ENCODE measurements around the gene APPL2.
"Not testable (repeated sequence)": the region's sequence is repeated elsewhere in the genome, so short reads cannot be mapped to it uniquely, and the experiment has no call there.

Gene APPL2

DNA sequence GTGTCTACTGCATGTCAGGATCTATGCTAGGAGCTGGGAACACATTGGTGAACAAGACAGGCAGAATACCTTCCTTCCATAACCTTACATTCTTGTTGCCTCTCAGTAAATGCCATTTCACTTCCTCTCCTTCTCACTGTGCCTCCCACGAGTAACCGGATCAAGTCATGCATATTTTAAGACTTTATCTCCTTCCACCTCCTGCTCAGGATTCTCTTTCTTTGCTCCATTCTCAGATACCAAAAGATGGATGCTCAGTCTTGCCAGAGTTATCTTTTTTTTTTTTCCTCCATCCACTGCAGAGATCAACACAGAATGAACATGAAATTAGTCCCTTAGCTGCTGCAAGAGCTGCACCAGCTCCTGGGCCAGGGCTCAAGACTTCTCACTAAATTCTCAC is 20.0 kb upstream of the APPL2 start:
- DNase-seq, result no peak

DNA sequence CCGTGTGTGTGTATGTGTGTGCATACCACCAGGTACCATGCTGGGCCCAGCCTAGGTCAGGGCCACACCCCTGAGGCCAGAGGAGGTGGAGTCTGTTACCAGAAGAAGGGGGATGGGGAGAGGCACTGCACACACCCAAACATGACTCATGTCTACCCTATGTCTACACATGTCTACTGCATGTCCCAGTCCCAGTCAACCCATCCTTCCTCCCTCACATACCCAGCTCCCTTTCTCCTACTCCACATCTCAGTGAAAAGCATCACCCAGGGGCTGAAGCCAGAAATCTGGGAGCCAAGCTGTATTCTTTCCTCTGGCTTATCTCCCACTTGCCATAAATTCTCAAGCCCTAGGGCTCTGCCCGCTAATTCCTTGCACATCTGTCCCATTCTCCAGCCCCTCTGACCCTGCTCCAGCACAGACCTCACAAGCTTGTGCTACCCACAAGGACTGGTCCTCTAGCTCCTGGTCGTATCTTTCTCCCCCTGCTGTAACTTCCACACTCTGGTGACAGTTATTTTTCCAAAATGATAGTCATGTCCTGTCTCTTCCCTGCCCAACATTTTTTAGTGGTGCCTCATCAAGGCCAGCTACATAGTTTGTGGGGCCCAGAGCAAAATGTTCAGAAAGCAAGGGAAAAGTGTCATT is 18.0 kb upstream of the APPL2 start:
- no peak for DNase-seq

DNA sequence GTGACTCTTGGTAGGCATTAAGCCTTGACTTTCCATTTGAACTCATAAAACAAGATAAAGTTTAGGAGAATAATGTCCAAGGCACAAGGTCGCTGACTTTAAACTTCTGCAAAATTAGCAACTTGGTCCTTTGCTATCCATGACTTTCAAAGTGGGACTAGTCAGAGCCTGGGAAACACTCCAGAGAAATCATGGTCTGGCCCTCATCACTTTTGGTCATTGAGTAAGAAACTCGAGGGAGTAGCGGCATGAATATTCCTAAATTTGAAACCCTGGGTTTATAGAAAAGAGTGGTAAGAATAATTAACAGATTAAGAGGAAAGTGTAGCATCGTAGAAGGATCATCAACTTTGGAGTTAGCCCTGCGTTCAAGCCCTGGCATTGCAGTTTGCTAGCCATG is 16.9 kb upstream of the APPL2 start:
- DNase-seq, result no peak

DNA sequence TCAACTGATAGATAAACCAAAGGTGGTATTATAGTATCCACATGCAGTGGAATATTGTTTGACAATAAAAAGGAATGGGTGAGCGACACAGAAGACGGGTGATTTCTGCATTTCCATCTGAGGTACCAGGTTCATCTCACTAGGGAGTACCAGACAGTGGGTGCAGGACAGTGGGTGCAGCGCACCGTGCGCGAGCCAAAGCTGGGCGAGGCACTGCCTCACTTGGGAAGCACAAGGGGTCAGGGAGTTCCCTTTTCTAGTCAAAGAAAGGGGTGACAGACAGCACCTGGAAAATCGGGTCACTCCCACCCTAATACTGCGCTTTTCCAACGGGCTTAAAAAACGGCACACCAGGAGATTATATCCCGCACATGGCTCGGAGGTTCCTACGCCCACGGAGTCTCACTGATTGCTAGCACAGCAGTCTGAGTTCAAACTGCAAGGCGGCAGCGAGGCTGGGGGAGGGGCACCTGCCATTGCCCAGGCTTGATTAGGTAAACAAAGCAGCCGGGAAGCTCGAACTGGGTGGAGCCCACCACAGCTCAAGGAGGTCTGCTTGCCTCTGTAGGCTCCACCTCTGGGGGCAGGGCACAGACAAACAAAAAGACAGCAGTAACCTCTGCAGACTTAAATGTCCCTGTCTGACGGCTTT is 9.9 kb upstream of the APPL2 start:
- not testable (repeated sequence) for DNase-seq

DNA sequence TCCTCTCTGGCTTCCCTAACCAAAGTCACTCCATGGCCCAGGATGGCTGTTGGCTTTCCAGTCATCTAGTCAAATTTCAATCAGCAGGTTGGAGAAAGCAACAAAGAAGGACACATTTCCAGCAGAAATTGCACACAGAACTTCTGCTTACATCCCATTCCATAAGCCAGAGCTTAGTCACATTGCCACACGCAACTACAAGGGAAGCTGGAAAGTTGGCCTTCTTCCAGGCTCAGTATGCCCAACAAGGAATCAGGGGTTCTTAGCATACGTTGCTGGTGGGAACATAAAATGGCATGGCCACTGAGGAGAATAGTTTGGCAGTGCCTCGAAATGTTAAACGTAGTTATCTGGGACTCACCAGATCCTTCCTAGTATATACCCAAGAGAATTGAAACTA is 9.3 kb upstream of the APPL2 start:
- DNase-seq, result no peak

DNA sequence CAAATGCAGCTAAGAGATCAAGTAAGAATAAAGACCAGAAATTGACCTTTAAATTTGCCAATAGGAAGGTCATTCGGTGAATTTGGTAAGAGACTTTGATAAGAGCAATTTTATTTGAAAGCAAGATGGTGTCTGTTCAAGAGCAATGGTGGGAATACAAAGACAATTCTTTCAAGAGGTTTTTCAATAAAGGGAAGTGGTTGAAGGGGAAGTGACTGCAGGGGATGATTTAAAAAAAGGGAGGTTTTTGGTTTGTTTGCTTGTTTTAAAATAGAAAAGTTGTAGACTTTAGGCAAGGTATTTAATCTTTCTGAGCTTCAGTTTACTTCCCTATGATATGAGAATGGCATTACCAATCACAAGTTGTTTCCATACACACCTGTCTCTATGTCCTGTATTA is 4.3 kb upstream of the APPL2 start:
- no peak for DNase-seq

DNA sequence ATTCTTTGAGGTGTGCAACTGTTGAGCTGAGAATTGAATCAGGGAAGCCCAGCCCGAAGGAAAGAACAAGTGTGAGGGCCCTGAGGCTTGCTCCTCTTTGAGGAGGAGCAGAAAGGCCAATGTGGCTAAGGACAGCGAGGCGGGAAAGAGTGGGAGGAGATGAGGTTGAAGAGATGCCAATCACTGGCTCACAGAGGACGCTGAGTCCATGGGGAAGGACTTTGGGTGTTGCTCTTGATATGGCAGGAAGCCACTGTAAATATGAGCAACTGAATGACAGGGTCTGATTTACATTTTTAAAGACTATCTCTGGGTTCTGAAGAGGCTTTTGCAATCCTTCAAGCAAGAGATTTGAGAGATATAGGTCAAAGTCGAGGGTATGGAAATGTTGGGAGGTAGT is 3.3 kb upstream of the APPL2 start:
- no peak for DNase-seq

DNA sequence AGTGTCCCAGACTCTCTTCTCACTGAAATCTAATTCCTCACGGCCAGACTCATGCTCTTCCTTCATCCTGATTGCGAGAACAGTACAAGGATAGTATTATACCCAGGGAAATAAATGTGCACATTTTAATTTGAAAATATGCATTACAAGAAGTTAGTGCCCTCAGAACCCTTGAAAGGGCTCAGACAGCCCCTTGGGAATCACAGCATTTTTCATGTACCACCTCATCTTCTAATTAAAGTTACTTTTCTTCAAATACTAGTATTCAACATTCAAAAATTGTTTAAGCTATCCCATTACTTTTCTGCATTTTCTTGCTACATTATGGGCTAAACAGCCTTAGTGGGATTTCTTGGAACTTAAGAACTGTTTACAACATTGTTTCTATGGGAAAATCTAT is 1.7 kb upstream of the APPL2 start:
- no peak for DNase-seq

DNA sequence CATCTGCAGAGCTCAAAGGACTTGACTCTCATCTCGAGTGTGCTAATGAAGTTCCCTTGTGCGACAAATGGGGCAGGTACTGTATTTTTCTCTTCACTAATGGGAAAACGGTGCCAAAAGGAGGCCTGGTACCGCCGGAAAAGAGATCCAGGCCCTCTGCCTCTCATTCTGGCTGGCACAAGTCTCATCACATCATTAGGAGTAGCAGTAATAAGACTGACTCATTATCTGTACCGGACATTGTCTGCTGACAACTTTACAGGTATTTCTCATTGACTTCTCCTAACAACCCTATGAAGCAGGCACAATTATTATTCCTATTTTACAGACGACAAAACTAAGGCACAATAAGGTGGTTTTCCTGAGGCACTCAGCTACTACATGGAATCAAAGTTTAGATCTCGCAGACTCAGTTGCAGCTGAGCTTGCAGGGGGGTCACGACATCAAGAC is 668 bp downstream of the APPL2 start:
- DNase-seq, result no peak

DNA sequence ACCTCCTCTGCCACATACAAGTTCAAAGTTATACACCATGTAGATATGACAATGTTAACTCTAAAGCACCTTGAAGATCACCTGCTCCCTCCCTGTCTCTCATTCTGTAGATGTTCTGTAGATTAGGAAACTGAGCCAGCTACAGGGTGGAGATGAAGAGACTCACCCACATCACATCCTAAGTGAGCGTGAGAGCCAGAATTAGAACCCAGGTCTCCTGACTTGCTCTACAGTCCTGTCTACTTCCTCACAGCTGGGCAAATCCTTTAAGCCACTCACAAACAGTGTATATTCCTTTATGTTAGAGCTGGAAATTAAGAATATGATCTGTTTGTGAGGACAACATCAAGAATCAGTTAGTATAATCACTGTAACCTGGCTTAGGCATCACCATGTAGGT is 1.8 kb downstream of the APPL2 start:
- no peak for DNase-seq

DNA sequence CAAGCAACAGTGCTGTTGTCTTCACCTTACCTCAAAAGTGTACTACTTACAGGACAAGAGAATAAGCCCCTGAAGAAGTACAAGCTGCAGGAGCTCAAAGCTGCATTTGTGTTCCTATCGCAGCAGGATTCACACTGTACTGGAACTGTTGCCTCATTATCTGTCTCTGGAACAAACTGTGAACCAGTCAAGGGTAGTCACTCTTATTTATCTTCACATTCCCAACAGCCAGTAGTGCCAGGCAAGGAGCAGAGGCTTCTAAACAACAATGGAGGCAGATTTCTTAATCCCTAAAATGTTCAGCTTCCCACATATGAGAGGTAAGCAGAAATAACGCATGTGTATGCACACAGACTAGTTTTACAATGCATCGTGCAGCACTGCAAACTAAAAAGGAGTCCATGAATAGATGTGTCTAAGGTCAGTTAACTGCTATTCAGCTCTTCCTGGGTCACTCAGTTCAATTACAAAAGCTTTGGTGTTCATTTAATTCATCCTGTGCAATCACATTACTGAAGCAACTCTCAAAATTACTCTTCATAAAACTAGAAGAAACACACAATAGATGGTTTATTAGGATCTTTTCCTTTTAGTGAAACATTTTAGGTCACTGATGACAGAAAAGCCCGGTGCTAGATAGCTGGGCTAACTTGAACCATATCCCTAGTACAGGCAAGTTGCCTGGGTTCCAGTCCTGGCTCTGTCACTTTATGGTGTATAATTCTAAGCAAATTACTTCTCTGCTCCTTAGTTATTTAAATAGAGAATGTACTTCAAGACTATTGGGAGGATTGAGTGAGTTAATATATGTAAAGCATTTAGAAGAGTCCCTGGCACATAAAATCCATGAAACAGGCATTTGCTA is 2.7 kb downstream of the APPL2 start:
- DNase-seq, result no peak

DNA sequence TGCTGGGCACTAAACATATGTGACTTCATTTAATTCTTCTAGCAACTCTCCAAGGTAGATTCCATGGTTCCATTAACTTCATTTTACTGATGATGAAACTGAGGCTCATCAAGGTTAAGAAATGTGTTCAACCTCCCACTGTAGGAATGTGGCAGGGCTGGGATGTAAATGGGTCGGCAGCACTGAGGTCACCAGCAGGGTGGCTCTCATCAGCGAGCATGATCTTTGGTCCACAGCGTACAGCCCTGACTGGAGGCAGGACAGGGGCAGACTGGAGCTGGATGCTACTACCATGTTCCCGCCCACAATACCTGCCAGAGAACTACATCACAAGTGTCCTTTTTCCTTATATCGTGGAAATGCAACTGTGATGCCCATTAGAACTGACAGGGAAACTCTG is 4.6 kb downstream of the APPL2 start:
- no peak for DNase-seq

DNA sequence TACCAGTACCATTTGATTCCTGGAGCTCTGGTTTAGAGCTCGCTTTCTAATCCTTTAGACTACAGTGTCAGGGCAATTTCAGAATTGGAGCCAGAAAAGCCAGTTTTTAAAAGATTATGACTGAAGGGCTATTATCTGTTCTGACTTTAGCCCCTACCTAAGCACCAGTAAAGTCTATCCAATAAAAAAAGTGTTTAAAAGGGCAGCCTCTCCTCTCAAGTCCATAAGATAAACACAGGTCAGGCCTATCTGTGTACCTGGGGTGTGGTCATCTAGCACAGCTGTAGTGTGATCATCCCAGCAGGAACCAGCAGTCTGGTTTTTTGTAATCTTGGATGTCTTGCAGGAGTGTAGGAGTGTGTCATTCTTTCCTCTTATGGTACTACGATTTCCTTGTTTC is 6.6 kb downstream of the APPL2 start:
- no peak for DNase-seq

DNA sequence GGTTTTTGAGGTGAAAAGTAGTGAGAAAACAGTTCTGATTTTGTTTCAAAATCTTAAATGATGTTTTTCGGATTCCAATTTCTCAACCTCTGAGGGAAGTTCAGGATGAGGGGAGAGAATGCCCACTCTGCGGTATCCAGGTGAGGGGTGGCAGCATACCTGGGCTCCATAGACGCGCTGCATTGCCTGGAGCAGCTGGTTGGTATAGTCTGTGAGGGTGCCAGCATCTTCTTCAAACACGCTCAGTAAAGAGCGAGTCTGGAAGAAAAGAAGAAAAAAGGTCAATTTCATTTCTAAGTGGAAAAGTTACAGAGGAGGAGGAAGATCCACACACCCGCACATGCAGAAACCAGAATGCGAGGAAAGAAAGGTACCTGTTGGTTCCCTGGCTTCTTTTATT is 7.0 kb downstream of the APPL2 start:
- DNase-seq, result no peak

DNA sequence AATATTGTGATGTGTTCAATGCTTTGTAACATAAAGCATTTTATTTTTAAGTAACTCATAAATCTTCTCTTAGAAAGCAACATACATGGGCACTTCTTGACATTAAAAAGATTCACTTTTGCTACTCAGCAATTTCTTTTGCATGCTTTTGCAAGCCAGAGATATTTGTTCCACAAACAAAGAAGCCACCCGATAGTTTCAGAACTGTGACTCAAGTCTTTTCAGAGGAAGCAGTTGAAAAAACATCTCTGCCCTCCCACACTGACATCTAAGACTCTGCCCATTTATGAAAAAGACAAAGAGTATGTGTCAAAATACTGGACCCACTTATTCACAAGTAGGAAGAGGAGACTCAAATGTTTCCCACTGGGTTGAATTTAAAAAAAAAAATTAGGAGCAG is 7.5 kb downstream of the APPL2 start:
- DNase-seq, result no peak

DNA sequence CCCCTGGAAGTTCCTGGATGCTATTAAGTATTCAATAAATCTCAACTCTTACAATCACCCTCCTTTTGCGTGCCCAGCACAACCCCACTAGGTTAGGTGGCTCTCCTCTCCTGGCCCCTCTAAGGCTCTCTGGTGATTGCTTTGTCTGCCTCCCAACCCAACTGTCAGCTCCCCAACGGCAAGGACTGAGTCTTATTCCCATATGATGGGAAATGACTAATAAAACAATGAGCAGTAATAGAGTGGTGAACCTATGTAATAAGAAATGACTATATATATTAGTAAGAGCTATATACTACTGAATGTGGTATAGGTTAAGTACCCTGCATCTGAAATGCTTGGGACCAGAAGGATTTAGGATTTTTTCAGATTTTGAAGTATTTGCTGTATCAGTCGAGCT is 8.1 kb downstream of the APPL2 start:
- no peak for DNase-seq

DNA sequence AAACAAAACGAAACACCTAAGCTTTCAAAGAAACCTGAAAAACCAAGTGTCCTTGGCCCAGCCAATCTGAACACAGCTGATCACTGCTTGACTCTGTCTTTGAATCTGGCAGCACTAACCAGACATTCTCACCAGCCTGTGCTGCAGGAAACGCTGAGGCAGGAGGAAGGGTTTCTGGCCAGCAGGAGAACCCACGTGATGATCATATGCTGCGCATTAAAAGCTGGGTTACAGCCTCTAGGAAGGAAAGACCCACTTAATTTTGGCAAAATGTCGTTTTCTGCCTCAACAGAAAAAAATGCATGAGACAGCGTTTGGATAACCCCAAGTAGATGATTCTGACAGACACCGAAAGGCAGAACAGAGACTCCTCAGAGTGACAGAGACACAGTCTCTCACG is 9.8 kb downstream of the APPL2 start:
- no peak for DNase-seq

DNA sequence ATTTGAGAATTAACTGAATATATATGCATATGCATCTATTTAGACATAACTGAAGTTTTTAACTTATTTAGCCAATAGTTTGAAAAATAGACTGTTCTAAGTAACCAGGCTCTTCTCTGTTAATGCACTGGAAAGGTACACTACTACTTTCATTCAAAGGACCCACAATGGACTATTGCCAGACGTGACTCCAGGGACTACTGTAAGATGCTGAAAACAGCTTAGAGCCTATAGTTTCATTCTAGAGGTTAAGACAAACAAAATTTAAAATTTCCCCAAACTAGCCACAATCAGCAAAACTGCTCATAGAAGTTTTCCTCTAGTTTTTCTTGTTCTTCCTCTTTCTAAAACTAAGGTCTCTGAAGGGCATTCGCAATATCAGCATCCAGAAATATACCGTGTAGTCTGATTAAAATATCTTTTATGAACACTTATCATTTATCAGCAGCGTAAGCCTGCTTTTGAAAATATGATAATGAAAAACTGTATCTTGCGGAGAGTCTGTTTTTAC is 10.4 kb downstream of the APPL2 start:
- DNase-seq, result no peak

DNA sequence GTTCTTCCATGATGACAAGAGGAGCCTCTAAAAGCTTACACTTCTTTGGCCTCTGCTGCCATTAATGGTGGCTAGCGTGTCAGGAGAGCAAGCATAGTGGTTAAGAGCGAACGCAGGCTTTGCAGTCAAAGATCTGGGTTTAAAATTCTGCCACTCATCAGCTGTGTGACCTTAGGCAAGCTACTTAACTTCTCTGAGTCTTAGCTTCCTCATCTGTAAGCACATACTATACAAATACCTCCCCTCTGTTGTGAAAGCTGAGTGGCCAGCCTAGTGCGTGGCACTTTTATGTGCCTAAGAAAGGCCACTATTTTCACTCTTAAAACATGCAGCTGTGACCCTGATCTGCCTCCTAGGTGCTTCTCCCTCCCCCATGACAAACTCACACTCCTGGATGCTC is 11.6 kb downstream of the APPL2 start:
- DNase-seq, result no peak

DNA sequence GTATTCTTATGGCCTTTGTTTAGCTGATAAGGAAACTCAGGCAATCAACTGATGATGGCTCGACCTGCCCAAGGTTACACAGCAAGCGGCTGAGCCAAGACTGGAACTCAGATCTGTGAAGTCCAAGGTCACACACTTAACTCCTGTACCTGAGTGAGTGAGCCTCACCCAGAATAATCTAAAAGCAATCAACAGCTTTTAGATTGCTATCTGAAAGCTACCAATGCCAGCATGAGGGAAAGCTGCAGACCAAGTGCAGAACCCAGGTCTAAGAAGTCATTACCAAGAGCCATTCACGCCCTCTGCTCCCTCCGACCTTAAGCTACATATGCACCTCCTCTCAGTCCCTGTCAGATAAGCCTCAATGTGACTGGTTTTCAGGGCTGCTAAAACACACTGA is 12.1 kb downstream of the APPL2 start:
- no peak for DNase-seq

DNA sequence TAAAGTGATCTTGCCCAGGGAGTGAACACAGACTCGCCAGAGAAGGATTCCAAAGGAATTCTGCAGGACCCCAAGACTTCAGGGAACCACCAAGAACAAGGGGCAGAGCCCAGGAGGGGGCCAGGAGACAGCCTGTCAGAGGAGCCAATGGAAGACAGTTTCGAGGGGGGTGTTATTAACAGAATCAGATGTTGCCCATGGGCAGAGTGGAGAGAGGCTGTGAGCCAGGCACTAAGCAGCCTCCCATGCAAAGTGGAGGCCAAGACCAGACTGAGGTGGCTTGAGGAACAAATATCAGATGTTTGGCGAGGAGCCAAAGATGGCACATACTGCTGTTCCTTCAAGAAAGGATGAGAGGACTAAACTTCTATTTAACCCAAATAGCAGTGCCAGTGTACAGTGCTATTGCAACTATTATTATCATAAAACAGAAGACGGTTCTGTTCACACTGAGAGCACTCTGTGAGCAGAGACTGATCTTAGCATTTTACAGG is 12.6 kb downstream of the APPL2 start:
- no peak for DNase-seq

DNA sequence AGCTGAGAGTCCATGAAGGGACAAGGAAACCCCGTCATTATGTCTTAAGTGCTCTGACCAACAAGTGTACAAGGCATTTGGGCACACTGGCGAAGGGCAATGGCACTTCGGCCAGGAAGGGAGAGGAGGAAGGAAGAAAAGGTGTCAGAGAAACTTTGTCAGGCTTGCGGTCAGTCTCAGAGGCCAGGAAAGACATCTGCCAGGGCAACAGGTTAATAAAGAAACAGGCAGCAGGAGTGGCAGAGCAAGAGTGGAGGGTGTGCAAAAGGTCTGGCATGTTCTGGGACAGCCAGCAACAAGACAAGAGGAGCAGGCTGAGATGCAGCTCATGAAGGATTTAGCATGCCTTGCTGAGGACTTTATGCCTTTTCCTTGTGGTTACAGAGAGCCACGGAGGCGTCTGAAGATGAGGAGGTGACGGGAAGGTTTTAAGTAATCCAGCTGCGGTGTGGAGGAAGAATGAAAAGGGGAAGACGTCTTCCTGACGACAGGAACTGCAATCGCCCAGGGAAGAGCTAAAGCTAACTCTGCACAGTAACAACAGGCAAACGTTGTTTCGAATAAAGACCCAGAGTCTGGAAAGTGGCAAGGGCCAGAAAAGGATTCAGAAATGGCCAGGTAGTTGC is 13.1 kb downstream of the APPL2 start:
- DNase-seq, result no peak

DNA sequence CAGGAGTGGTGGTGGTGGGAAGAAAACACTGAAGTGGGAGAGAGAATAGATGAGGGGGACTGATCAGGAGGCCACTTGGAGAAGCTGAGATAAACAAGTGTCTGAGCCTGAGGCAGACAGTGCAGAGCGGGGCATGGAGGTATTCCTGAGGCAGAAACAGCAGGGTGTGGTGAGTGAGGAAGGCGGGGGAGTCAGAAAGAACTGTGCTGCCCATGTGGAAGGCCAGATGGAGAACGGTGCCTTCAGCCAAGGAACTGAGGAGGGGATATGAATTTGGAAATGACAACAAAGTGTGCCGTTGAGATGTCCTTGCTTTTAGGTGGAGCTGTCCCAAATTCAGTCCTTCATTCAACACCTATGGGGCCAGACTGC is 13.7 kb downstream of the APPL2 start:
- DNase-seq, result no peak
